DND-41 (cell line): ENCODE measurements around the gene CRYL1.

Experiments
- ATAC-seq: fragments of 200-7000 bp; cut with Tn5 transposase; 3 replicates; pipeline ENCODE4 v1.9.1; 2021; ENCODE audit warnings: low read depth; ENCODE audit not compliant: insufficient read depth
- DNase-seq: peaks from one replicate; pipeline ENCODE4 v3.0.0-alpha.2; 2020
- H2AFZ ChIP-seq: 2 replicates; pipeline ENCODE4 v1.6.0; 2012; ENCODE audit warnings: low read depth, low read length
- H3K27ac ChIP-seq: 2 replicates; pipeline ENCODE4 v1.5.1; 2012; ENCODE audit warnings: low read length, inconsistent platforms
- H3K27me3 ChIP-seq: fragments of 200-600 bp; sonication (generic); 2 replicates; pipeline ENCODE4 v1.6.0; 2012; ENCODE audit warnings: low read length, mild to moderate bottlenecking, inconsistent platforms; ENCODE audit not compliant: insufficient read depth, poor library complexity
- H3K36me3 ChIP-seq: 2 replicates; pipeline ENCODE4 v1.5.1; 2012; ENCODE audit warnings: low read length, inconsistent platforms; ENCODE audit not compliant: insufficient read depth
- H3K4me1 ChIP-seq: 2 replicates; pipeline ENCODE4 v1.5.1; 2012; ENCODE audit warnings: mild to moderate bottlenecking, low read length; ENCODE audit not compliant: insufficient read depth
- H3K4me2 ChIP-seq: 2 replicates; pipeline ENCODE4 v1.6.0; 2012; ENCODE audit warnings: mild to moderate bottlenecking, moderate library complexity, low read length, inconsistent platforms; ENCODE audit not compliant: insufficient read depth
- H3K4me3 ChIP-seq, 2 experiments: fragments of 200-600 bp in 1 of 2; shearing (Covaris generic) in 1 of 2; 2 replicates each; pipeline ENCODE4 v1.5.1; 2012 to 2016; ENCODE audit warnings: inconsistent platforms in 2 of 2, low read length in 2 of 2, mild to moderate bottlenecking in 2 of 2, low read depth in 1 of 2, moderate library complexity in 1 of 2
- H3K79me2 ChIP-seq: 2 replicates; pipeline ENCODE4 v1.6.0; 2012; ENCODE audit warnings: low read length, inconsistent platforms; ENCODE audit not compliant: insufficient read depth
- H3K9ac ChIP-seq: 2 replicates; pipeline ENCODE4 v1.6.0; 2012; ENCODE audit warnings: low read depth, mild to moderate bottlenecking, inconsistent platforms, low read length, moderate library complexity
- H3K9me3 ChIP-seq: 2 replicates; pipeline ENCODE4 v1.5.1; 2012; ENCODE audit warnings: low read length, moderate library complexity, mild to moderate bottlenecking, inconsistent platforms; ENCODE audit not compliant: insufficient read depth, severe bottlenecking
- H4K20me1 ChIP-seq: 2 replicates; pipeline ENCODE4 v1.6.0; 2012; ENCODE audit warnings: low read length; ENCODE audit not compliant: insufficient read depth
- CTCF ChIP-seq: IDR thresholded peaks from 2 replicates; pipeline ENCODE4 v1.5.1; 2012; ENCODE audit warnings: borderline replicate concordance, low read length, moderate library complexity, mild to moderate bottlenecking; ENCODE audit not compliant: poor library complexity, severe bottlenecking; ENCODE audit errors: extremely low read depth
- EZH2 ChIP-seq: IDR thresholded peaks from 3 replicates; pipeline ENCODE4 v1.6.1; 2012; ENCODE audit warnings: borderline replicate concordance, low read depth, mild to moderate bottlenecking, moderate library complexity, low read length, inconsistent platforms; ENCODE audit not compliant: severe bottlenecking

Gene CRYL1

GRCh38 chr13:20390526-20391175, 135.0 kb downstream of the CRYL1 start:
- Histone ChIP-seq H3K36me3 (no peaks in the 10 kb centered on the region), H2AFZ (no peak overlapping the region), H3K4me2 (no peak overlapping the region), H4K20me1 (no peaks in the 10 kb centered on the region; the same call in 1 of the 2 replicates), H3K4me3 (no peak overlapping the region), H3K9ac (no peak overlapping the region), H3K27me3 (no peaks in the 10 kb centered on the region), H3K27ac (no peak overlapping the region), H3K9me3 (no peaks in the 10 kb centered on the region), H3K4me1 (no peaks in the 10 kb centered on the region), H3K79me2 (no peaks in the 10 kb centered on the region)
- DNase-seq (no peak), ATAC-seq (no peak)
- TF ChIP-seq CTCF (no peak), EZH2 (no peak)

- no peak for DNase-seq
- Histone ChIP-seq H3K4me3 (no peak overlapping the region), H3K27ac (no peak overlapping the region), H2AFZ (no peak overlapping the region), H4K20me1 (no peaks in the 10 kb centered on the region; the same call in 1 of the 2 replicates), H3K9ac (no peak overlapping the region), H3K4me1 (no peaks in the 10 kb centered on the region), H3K4me2 (no peak overlapping the region), H3K36me3 (no peaks in the 10 kb centered on the region), H3K9me3 (no peaks in the 10 kb centered on the region), H3K79me2 (no peaks in the 10 kb centered on the region), H3K27me3 (no peaks in the 10 kb centered on the region)
- TF ChIP-seq EZH2 (no peak), CTCF (no peak)
- no peak for ATAC-seq
Observed at GRCh38 chr13:20389696-20390525, 135.7 kb downstream of the CRYL1 start.

GRCh38 chr13:20388184-20388583, 137.5 kb downstream of the CRYL1 start:
- Histone ChIP-seq H3K9ac (no peak overlapping the region), H3K27ac (no peak overlapping the region), H3K4me2 (no peak overlapping the region)

More at GRCh38 chr13:20388184-20388583, 137.5 kb downstream of the CRYL1 start:
- H3K27me3 ChIP-seq, result no peaks in the 10 kb centered on the region
- H3K79me2 ChIP-seq, result no peaks in the 10 kb centered on the region
- DNase-seq (no peak), ATAC-seq (no peak)
- no peak overlapping the region for H2AFZ ChIP-seq
- H3K4me1 ChIP-seq, result no peaks in the 10 kb centered on the region
- no peaks in the 10 kb centered on the region for H3K9me3 ChIP-seq
- TF ChIP-seq CTCF (no peak), EZH2 (no peak)
- no peaks in the 10 kb centered on the region for H3K36me3 ChIP-seq
- H3K4me3 ChIP-seq, result no peak overlapping the region
- no peaks in the 10 kb centered on the region; the same call in 1 of the 2 replicates for H4K20me1 ChIP-seq
